ENCODE data around the gene FKBP4. TPM values are rescaled to one million over a fixed set of nuclear protein-coding genes. Genes with fewer than 3 reads are reported as not detected.

Gene FKBP4
- total and polyA plus RNA-seq, 3 donors from 2014 or later = 64.2 to 154 (median 74.9) TPM

GRCh38 chr12:2851931-2852330 lies 57.2 kb downstream of the FKBP4 start:
- H3K27ac ChIP-seq = no peak overlapping the region
- intact Hi-C loops (cut with DNase I; ENCODE audit: low total_unique reads) = no loop called here
- H3K27me3 ChIP-seq = no peaks in the 10 kb centered on the region
- WGBS, 2 donors = 89 to 95% methylated on average over 3 of the region's 3 CpGs
- no peaks in the 10 kb centered on the region for H3K9me3 ChIP-seq
- H3K4me1 ChIP-seq = peaks cover 3% of the 10 kb centered on the region
- TF ChIP-seq POLR2A (IDR thresholded peaks at IDR 0.05) = no peak
- TF ChIP-seq, protein P1, sequence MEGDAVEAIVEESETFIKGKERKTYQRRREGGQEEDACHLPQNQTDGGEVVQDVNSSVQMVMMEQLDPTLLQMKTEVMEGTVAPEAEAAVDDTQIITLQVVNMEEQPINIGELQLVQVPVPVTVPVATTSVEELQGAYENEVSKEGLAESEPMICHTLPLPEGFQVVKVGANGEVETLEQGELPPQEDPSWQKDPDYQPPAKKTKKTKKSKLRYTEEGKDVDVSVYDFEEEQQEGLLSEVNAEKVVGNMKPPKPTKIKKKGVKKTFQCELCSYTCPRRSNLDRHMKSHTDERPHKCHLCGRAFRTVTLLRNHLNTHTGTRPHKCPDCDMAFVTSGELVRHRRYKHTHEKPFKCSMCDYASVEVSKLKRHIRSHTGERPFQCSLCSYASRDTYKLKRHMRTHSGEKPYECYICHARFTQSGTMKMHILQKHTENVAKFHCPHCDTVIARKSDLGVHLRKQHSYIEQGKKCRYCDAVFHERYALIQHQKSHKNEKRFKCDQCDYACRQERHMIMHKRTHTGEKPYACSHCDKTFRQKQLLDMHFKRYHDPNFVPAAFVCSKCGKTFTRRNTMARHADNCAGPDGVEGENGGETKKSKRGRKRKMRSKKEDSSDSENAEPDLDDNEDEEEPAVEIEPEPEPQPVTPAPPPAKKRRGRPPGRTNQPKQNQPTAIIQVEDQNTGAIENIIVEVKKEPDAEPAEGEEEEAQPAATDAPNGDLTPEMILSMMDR (IDR thresholded peaks at IDR 0.05) = no peak
- DNase-seq = no peak
- no peak overlapping the region for H3K4me3 ChIP-seq
- no peaks in the 10 kb centered on the region for H3K36me3 ChIP-seq (ENCODE audit: low read depth, missing control alignments)

DNA sequence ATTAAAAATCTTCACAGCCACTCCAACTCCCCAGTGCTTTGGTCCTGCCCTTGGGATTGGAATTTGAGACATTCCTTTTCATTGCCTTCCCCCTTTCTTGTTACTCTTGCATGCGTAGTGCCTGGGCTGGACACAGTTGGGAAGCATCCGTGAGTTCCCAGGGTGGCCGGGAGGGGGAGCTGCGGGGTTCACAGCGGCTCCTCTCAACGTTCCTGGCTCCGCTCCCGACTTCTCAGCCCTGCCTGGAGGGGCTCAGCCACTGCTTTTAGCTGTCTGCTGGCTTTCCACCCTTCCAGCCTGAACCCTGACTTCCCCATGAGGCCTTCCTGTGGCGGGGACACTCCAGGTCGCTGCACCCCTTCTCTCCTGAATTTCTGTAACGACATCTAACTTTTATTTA lies 58.9 kb downstream of the FKBP4 start:
- peaks cover 8% of the 10 kb centered on the region for H3K4me1 ChIP-seq
- H3K9me3 ChIP-seq = no peaks in the 10 kb centered on the region
- intact Hi-C loops (cut with DNase I; ENCODE audit: low total_unique reads) = no loop called here
- TF ChIP-seq, protein P1 (IDR thresholded peaks at IDR 0.05) = peak; percentile 28 to 74 (median 35)
- no peak for TF ChIP-seq POLR2A (IDR thresholded peaks at IDR 0.05)
- DNase-seq = peak; percentile 88
- no peak overlapping the region for H3K27ac ChIP-seq
- H3K27me3 ChIP-seq = no peaks in the 10 kb centered on the region
- no peak overlapping the region for H3K4me3 ChIP-seq
- H3K36me3 ChIP-seq (ENCODE audit: low read depth, missing control alignments) = no peaks in the 10 kb centered on the region
- 30 to 53% methylated on average over 6 to 11 of the region's 11 CpGs for whole genome bisulfite sequencing, 2 donors

Other genes with a start within 250 kb of the FKBP4 start
- gene ITFG2, start 17.7 kb downstream of the FKBP4 start, total RNA-seq = 10 to 100 TPM; 54.1 to 69.4 TPM
- 32.6 TPM for gene ITFG2, start 17.7 kb downstream of the FKBP4 start, polyA plus RNA-seq (ENCODE audit: insufficient read depth, low read depth, low replicate concordance)
- 10 to 100 TPM in 1 of 2 donors, 1 to 10 TPM in 1; 2.6 to 10.6 TPM for gene NRIP2, start 40.1 kb downstream of the FKBP4 start, total RNA-seq
- gene NRIP2, start 40.1 kb downstream of the FKBP4 start, polyA plus RNA-seq (ENCODE audit: insufficient read depth, low read depth, low replicate concordance) = 2.8 TPM
- 1 to 10 TPM in 1 of 2 donors, under 1 TPM in 1; 0.81 to 4.7 TPM for gene TEX52, start 62.1 kb downstream of the FKBP4 start, total RNA-seq
- gene TEX52, start 62.1 kb downstream of the FKBP4 start, polyA plus RNA-seq (ENCODE audit: insufficient read depth, low read depth, low replicate concordance) = 11.4 TPM
- 10 to 100 TPM; 18.1 to 32.3 TPM for gene FOXM1, start 82.2 kb downstream of the FKBP4 start, total RNA-seq
- 59.7 TPM for gene FOXM1, start 82.2 kb downstream of the FKBP4 start, polyA plus RNA-seq (ENCODE audit: insufficient read depth, low read depth, low replicate concordance)
- 10 to 100 TPM; 21.6 to 22.8 TPM for gene RHNO1, start 82.3 kb downstream of the FKBP4 start, total RNA-seq
- 26.1 TPM for gene RHNO1, start 82.3 kb downstream of the FKBP4 start, polyA plus RNA-seq (ENCODE audit: insufficient read depth, low read depth, low replicate concordance)
- 10 to 100 TPM; 20.5 to 26.5 TPM for gene TULP3, start 95.9 kb downstream of the FKBP4 start, total RNA-seq
- gene TULP3, start 95.9 kb downstream of the FKBP4 start, polyA plus RNA-seq (ENCODE audit: insufficient read depth, low read depth, low replicate concordance) = 29.2 TPM
- 10 to 100 TPM; 10.9 to 16.1 TPM for gene TEAD4, start 164.4 kb downstream of the FKBP4 start, total RNA-seq
- gene TEAD4, start 164.4 kb downstream of the FKBP4 start, polyA plus RNA-seq (ENCODE audit: insufficient read depth, low read depth, low replicate concordance) = 9.7 TPM